Uterus (tissue), 4 donors: Measurements from ENCODE around the gene THSD4. TPM values are rescaled to one million over a fixed set of nuclear protein-coding genes. Genes with fewer than 3 reads are reported as not detected.
A peak's percentile ranks its signal among the peaks of the same experiment; 100 is the strongest.

Experiments
- DNase-seq, 2 donors: peaks; one replicate each; pipeline ENCODE4 v3.0.0-alpha.2; 2019 to 2020
- H3K27ac ChIP-seq, 2 donors: fragments of 200-600 bp; sonication (generic); 1 replicate in 1 of 2; 2 replicates in 1 of 2; pipeline ENCODE4 v1.5.1; 2016 to 2018
- H3K27me3 ChIP-seq, 2 donors: fragments of 200-600 bp; sonication (generic); one replicate each; pipeline ENCODE4 v1.5.1; 2018 to 2019; ENCODE audit warnings: control low read depth in 1 of 2
- H3K36me3 ChIP-seq, 2 donors: fragments of 200-600 bp; sonication (generic); one replicate each; pipeline ENCODE4 v1.5.1; 2019; ENCODE audit warnings: control low read depth in 1 of 2
- H3K4me1 ChIP-seq, 2 donors: fragments of 200-600 bp; sonication (generic); one replicate each; pipeline ENCODE4 v1.5.1; 2018 to 2019; ENCODE audit warnings: control low read depth in 1 of 2
- H3K4me3 ChIP-seq, 2 donors: fragments of 200-600 bp; sonication (generic); 1 replicate in 1 of 2; 2 replicates in 1 of 2; pipeline ENCODE4 v1.5.1; 2018 to 2019; ENCODE audit warnings: mild to moderate bottlenecking in 1 of 2
- H3K9me3 ChIP-seq, 2 donors: fragments of 200-600 bp; sonication (generic); one replicate each; pipeline ENCODE4 v1.5.1; 2019; ENCODE audit warnings: control low read depth in 1 of 2
- POLR2A ChIP-seq, 2 donors: fragments of 450-650 bp; IDR thresholded peaks; one replicate each; pipeline ENCODE4 v1.6.1; 2016; ENCODE audit warnings: antibody characterized with exemption in 2 of 2, mild to moderate bottlenecking in 1 of 2, moderate library complexity in 1 of 2
- intact Hi-C: fragments of 100-400 bp; cut with DNase I; formaldehyde crosslinking; loops from one replicate; pipeline ENCODE4 v1.15.1; 2023; ENCODE audit warnings: low total_unique reads
- total RNA-seq, 4 donors: library from RNA; depleted of rRNA in 3 of 4; stranded (reverse); fragments of >200 nt in 3 of 4; gene quantifications; one replicate each; pipeline versions ENCODE4 v1.1.0 to v1.2.4, GENCODE V29; 2014 to 2023
- TF ChIP-seq, protein P1 (sequence below), 4 experiments: fragments of 200-600 bp in 2 of 4; fragments of 450-650 bp in 2 of 4; sonication (generic) in 2 of 4; IDR thresholded peaks; one replicate each; pipeline ENCODE4 v1.5.1; 2016 to 2019; ENCODE audit warnings: antibody characterized with exemption in 4 of 4, mild to moderate bottlenecking in 2 of 4, moderate library complexity in 1 of 4
- donor health status: DM: yes; HTN: yes; CAD: no.

The THSD4 gene
- total RNA-seq, 4 donors from 2014 or later: 7.1 to 144 (median 35.4) TPM

DNA sequence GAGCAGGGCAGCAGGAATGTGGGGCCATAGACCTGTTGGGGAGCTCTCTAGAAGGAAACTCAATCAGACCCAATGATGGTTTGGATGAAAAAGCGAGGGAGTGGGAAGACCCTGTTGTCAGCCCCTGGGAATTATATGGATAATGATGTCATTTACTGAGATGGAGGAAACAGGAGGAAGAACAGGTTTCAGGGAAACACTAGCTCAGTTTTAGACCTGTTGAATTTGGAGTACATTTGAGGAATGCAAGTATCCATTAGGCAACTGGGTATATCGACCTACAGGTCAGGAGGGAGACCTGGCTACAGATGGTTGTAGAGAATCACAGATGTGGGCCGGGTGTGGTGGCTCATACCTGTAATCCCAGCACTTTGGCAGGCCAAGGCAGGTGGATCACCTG, 428.1 kb downstream of the THSD4 start:
- intact Hi-C loops: no loop called here
- Histone ChIP-seq H3K4me1 (no peaks in the 10 kb centered on the region), H3K36me3 (no peaks in the 10 kb centered on the region), H3K9me3 (no peaks in the 10 kb centered on the region), H3K27ac (no peak overlapping the region), H3K4me3 (no peak overlapping the region), H3K27me3 (no peaks in the 10 kb centered on the region)
- TF ChIP-seq, protein P1, sequence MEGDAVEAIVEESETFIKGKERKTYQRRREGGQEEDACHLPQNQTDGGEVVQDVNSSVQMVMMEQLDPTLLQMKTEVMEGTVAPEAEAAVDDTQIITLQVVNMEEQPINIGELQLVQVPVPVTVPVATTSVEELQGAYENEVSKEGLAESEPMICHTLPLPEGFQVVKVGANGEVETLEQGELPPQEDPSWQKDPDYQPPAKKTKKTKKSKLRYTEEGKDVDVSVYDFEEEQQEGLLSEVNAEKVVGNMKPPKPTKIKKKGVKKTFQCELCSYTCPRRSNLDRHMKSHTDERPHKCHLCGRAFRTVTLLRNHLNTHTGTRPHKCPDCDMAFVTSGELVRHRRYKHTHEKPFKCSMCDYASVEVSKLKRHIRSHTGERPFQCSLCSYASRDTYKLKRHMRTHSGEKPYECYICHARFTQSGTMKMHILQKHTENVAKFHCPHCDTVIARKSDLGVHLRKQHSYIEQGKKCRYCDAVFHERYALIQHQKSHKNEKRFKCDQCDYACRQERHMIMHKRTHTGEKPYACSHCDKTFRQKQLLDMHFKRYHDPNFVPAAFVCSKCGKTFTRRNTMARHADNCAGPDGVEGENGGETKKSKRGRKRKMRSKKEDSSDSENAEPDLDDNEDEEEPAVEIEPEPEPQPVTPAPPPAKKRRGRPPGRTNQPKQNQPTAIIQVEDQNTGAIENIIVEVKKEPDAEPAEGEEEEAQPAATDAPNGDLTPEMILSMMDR (IDR thresholded peaks at IDR 0.05): no peak
- no peak for TF ChIP-seq POLR2A (IDR thresholded peaks at IDR 0.05)
- no peak for DNase-seq

DNA sequence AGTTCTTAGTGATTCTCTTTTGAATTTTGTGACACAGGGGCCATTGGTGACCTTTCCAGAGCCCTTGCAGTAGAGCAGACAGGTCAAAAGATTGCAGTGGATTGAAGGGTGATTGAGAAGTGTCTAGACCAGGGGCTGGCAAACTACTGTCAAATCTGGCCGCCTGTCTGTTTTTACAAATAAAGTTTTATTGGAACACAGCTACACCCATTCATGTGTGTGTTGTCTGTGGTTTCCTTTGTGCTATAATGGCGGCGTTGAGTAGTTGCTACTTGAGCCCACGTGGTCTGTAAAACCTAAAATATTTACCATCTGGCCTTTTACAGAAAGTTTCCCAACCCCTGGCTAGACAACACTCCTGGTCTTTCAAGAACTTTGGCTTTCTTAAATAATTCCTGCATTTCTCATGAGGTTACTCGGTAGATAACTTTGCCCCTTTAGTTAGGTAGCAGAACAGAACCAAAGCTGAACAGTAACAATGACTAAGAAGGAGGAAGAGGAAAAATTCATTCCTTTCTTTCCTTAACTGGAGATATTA, 430.0 kb downstream of the THSD4 start:
- Histone ChIP-seq H3K27ac (no peak overlapping the region), H3K9me3 (no peaks in the 10 kb centered on the region), H3K27me3 (no peaks in the 10 kb centered on the region), H3K36me3 (no peaks in the 10 kb centered on the region), H3K4me1 (no peaks in the 10 kb centered on the region), H3K4me3 (no peak overlapping the region)
- TF ChIP-seq POLR2A (IDR thresholded peaks at IDR 0.05): no peak
- TF ChIP-seq, protein P1 (IDR thresholded peaks at IDR 0.05): no peak
- intact Hi-C loops: no loop called here
- DNase-seq: no peak

DNA sequence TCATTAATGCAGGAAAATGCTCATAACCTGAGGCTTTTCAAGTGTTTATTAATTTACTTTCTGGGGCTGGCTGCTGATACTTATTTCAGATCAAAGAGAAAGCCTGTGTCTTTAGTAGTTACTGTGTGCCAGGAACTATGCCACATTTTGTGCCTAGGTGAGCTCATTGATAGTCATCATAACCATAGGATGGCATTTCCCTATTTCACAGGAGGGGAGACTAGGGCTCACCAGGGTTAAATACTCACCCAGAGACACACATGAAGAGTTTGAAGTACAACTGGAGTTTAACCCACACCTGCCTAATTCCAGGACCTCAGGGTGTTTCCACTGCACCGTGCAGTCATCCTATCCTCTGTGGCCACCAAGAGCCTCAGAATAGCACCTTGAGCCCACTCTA, 430.7 kb downstream of the THSD4 start:
- TF ChIP-seq POLR2A (IDR thresholded peaks at IDR 0.05): no peak
- TF ChIP-seq, protein P1 (IDR thresholded peaks at IDR 0.05): no peak
- Histone ChIP-seq H3K36me3 (no peaks in the 10 kb centered on the region), H3K27me3 (no peaks in the 10 kb centered on the region), H3K9me3 (no peaks in the 10 kb centered on the region), H3K27ac (no peak overlapping the region), H3K4me3 (no peak overlapping the region), H3K4me1 (no peaks in the 10 kb centered on the region)
- DNase-seq: no peak
- intact Hi-C loops: no loop called here

DNA sequence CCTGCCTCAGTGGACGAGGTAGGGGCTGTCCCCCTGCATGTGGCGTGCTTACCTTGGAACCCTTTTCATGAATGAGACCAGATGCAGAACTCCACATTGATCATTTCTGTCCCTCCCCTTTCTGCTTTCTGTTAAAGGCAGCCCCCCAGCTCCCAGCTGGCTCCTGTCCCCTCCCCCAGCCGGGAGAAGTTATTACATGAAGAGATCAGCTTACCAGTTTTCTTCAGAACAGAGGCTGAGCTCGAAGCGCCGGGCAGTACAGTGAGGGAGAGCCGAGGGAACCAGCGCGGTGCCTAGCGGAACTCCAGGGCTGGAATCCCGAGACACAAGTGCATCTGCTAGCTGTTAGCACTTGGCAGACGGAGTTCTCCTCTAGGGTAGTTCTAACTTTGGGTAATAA, 431.7 kb downstream of the THSD4 start:
- peak; percentile 21 to 30 for DNase-seq
- TF ChIP-seq, protein P1 (IDR thresholded peaks at IDR 0.05): no peak
- no peak for TF ChIP-seq POLR2A (IDR thresholded peaks at IDR 0.05)
- Histone ChIP-seq H3K27ac (no peak overlapping the region), H3K27me3 (no peaks in the 10 kb centered on the region), H3K36me3 (no peaks in the 10 kb centered on the region), H3K4me3 (no peak overlapping the region), H3K9me3 (no peaks in the 10 kb centered on the region), H3K4me1 (no peaks in the 10 kb centered on the region)
- intact Hi-C loops: no loop called here

DNA sequence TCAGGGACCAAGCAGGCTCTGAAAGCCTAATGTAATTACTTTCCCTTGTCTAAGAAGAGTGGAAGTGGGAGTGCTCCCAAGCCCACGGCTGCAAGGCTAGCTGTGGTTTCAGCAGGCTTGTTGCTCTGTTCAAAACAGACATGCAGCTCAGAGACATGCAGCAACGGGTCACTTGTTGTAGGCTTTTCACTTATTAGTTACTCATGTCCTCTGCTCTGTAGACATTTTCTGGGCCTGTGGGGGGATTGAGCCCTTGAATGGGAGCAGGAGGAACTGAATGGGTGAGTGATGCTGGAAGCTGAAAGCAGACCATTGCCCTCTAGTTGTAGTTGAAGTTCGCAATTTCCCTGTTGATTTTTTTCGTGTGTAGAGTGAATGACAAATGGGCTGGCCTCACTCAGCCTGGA, 433.1 kb downstream of the THSD4 start:
- DNase-seq: no peak
- intact Hi-C loops: no loop called here
- no peaks in the 10 kb centered on the region for H3K4me1 ChIP-seq
- H3K4me3 ChIP-seq: no peak overlapping the region
- no peaks in the 10 kb centered on the region for H3K9me3 ChIP-seq
- no peaks in the 10 kb centered on the region for H3K27me3 ChIP-seq
- H3K36me3 ChIP-seq: no peaks in the 10 kb centered on the region
- no peak overlapping the region for H3K27ac ChIP-seq
- no peak for TF ChIP-seq POLR2A (IDR thresholded peaks at IDR 0.05)
- TF ChIP-seq, protein P1 (IDR thresholded peaks at IDR 0.05): no peak
